ENCODE results near the gene LSM14A. TPM values are rescaled to one million over a fixed set of nuclear protein-coding genes. Genes with fewer than 3 reads are reported as not detected.

The LSM14A gene
- total RNA-seq, 1 experiment from 2014 or later, result 199 TPM

- H4K20me1 ChIP-seq (ENCODE audit: control insufficient read depth, insufficient read depth, insufficient read length), result peaks cover 4% of the 10 kb centered on the region
- H3K23ac ChIP-seq (ENCODE audit: insufficient read length, low read depth, low read length), result no peak overlapping the region
- H2AFZ ChIP-seq (ENCODE audit: low read length), result no peak overlapping the region
- no peak overlapping the region for H2BK12ac ChIP-seq (ENCODE audit: insufficient read length, low read depth, low read length)
- H3K27me3 Mint-ChIP-seq (ENCODE audit: low read depth), result no peaks in the 10 kb centered on the region
- no peak overlapping the region for H4K8ac ChIP-seq (replicated peaks; ENCODE audit: insufficient read length, low read depth, low read length)
- WGBS (ENCODE audit: extremely low coverage, insufficient read length, low lambda C conversion rate), result no CpG with 5 or more reads among the region's 1 CpG
- no peak overlapping the region for H2BK15ac ChIP-seq (ENCODE audit: low read depth, low read length)
- H3K4me1 Mint-ChIP-seq, result peaks cover 30 to 32% of the 10 kb centered on the region in 2 experiments
- H4K91ac ChIP-seq (ENCODE audit: insufficient read length, low read depth, low read length), result no peak overlapping the region
- H3K9me3 Mint-ChIP-seq, result no peaks in the 10 kb centered on the region
- DNase-seq, result no peak
- no peak overlapping the region for H3K27ac ChIP-seq (ENCODE audit: insufficient read length, low read depth, low read length)
- H3K27me3 ChIP-seq (ENCODE audit: insufficient read depth, low read length), result no peaks in the 10 kb centered on the region
- TF ChIP-seq CTCF (conservative IDR thresholded peaks at IDR 0.05), result no peak
- no peak overlapping the region for H3T11ph ChIP-seq (ENCODE audit: low read length)
- H3K79me1 ChIP-seq (ENCODE audit: insufficient read depth, low read depth, low read length, poor library complexity, severe bottlenecking), result no peaks in the 10 kb centered on the region
- H2AK5ac ChIP-seq (ENCODE audit: insufficient read length, low read length), result no peak overlapping the region
- H3K4me1 ChIP-seq (ENCODE audit: insufficient read depth, low read length), result peaks cover 7% of the 10 kb centered on the region; the same call in 1 of the 2 replicates
- H4K5ac ChIP-seq (ENCODE audit: insufficient read length, low read depth, low read length), result no peak overlapping the region
- H3K9ac ChIP-seq (ENCODE audit: extremely low read depth, insufficient read length, low read length), result no peak overlapping the region
- no peak overlapping the region for H3K4ac ChIP-seq (ENCODE audit: low read depth, low read length)
- no peaks in the 10 kb centered on the region for H3K23me2 ChIP-seq (ENCODE audit: insufficient read length, low read depth, low read length, poor library complexity, severe bottlenecking)
- no peak overlapping the region for H3K4me3 Mint-ChIP-seq
- H3K56ac ChIP-seq (ENCODE audit: insufficient read length, low read depth, low read length), result no peak overlapping the region
- H3K9me3 ChIP-seq (ENCODE audit: control insufficient read depth, low read depth, low read length), result no peaks in the 10 kb centered on the region
- no peak overlapping the region for H3K14ac ChIP-seq (ENCODE audit: insufficient read depth, low read length)
- H2BK5ac ChIP-seq (ENCODE audit: insufficient read length, low read length), result no peak overlapping the region
- no peak overlapping the region for H2BK20ac ChIP-seq (ENCODE audit: low read depth, low read length, poor library complexity, severe bottlenecking)
- peaks cover 52 to 89% (median 84%) of the 10 kb centered on the region in 3 experiments for H3K36me3 Mint-ChIP-seq (ENCODE audit: insufficient read depth in 1 of 3, low read depth in 3 of 3)
- H3K18ac ChIP-seq (ENCODE audit: insufficient read length, low read depth, low read length), result no peak overlapping the region
- H2BK120ac ChIP-seq (ENCODE audit: low read depth, low read length, poor library complexity, severe bottlenecking), result no peak overlapping the region
- H3K4me2 ChIP-seq (ENCODE audit: insufficient read depth, insufficient read length, low read length), result no peak overlapping the region
- peak overlapping the region in 1 of 3 experiments; percentile 93; a peak in 1 of 7 replicates for H3K27ac Mint-ChIP-seq
- no peaks in the 10 kb centered on the region for H3K79me2 ChIP-seq (ENCODE audit: insufficient read depth, low read length)
Measured at GRCh38 chr19:34222386-34222785, 50.1 kb downstream of the LSM14A start.

Measured in H9 (cell line).